ENCODE measurements around the gene AP2M1. TPM values are rescaled to one million over a fixed set of nuclear protein-coding genes. Genes with fewer than 3 reads are reported as not detected.

The AP2M1 gene
- total and polyA plus RNA-seq, 2 of the 13 experiments (the other 11 are each of a cell fraction or from before 2014, with no cell fraction given) = 126 to 146 TPM

- TF ChIP-seq, protein P1, sequence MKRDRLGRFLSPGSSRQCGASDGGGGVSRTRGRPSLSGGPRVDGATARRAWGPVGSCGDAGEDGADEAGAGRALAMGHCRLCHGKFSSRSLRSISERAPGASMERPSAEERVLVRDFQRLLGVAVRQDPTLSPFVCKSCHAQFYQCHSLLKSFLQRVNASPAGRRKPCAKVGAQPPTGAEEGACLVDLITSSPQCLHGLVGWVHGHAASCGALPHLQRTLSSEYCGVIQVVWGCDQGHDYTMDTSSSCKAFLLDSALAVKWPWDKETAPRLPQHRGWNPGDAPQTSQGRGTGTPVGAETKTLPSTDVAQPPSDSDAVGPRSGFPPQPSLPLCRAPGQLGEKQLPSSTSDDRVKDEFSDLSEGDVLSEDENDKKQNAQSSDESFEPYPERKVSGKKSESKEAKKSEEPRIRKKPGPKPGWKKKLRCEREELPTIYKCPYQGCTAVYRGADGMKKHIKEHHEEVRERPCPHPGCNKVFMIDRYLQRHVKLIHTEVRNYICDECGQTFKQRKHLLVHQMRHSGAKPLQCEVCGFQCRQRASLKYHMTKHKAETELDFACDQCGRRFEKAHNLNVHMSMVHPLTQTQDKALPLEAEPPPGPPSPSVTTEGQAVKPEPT (CRISPR knock-in tag; IDR thresholded peaks at IDR 0.05; ENCODE audit: low read depth) = no peak
- TF ChIP-seq ZMYM2 (CRISPR knock-in tag; IDR thresholded peaks at IDR 0.05) = no peak
- TF ChIP-seq, protein P2, sequence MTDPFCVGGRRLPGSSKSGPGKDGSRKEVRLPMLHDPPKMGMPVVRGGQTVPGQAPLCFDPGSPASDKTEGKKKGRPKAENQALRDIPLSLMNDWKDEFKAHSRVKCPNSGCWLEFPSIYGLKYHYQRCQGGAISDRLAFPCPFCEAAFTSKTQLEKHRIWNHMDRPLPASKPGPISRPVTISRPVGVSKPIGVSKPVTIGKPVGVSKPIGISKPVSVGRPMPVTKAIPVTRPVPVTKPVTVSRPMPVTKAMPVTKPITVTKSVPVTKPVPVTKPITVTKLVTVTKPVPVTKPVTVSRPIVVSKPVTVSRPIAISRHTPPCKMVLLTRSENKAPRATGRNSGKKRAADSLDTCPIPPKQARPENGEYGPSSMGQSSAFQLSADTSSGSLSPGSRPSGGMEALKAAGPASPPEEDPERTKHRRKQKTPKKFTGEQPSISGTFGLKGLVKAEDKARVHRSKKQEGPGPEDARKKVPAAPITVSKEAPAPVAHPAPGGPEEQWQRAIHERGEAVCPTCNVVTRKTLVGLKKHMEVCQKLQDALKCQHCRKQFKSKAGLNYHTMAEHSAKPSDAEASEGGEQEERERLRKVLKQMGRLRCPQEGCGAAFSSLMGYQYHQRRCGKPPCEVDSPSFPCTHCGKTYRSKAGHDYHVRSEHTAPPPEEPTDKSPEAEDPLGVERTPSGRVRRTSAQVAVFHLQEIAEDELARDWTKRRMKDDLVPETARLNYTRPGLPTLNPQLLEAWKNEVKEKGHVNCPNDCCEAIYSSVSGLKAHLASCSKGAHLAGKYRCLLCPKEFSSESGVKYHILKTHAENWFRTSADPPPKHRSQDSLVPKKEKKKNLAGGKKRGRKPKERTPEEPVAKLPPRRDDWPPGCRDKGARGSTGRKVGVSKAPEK (CRISPR knock-in tag; IDR thresholded peaks at IDR 0.05; ENCODE audit: borderline replicate concordance) = no peak
- TF ChIP-seq, protein P3, sequence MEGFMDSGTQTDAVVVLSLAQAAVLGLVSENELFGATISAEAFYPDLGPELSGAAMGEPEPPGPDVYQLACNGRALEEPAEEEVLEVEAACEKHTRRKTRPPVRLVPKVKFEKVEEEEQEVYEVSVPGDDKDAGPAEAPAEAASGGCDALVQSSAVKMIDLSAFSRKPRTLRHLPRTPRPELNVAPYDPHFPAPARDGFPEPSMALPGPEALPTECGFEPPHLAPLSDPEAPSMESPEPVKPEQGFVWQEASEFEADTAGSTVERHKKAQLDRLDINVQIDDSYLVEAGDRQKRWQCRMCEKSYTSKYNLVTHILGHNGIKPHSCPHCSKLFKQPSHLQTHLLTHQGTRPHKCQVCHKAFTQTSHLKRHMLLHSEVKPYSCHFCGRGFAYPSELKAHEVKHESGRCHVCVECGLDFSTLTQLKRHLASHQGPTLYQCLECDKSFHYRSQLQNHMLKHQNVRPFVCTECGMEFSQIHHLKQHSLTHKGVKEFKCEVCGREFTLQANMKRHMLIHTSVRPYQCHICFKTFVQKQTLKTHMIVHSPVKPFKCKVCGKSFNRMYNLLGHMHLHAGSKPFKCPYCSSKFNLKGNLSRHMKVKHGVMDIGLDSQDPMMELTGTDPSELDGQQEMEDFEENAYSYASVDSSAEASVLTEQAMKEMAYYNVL (CRISPR knock-in tag; IDR thresholded peaks at IDR 0.05; ENCODE audit: borderline replicate concordance) = peak; percentile 72; the same call in 1 of the 2 replicates
- 0 out of 2 replicates have a peak, but pooled peaks have one; percentile 14 for TF ChIP-seq SP2 (CRISPR knock-in tag; IDR thresholded peaks at IDR 0.05)
- no peak for TF ChIP-seq ZNF10 (CRISPR knock-in tag; IDR thresholded peaks at IDR 0.05; ENCODE audit: borderline replicate concordance, low read depth)
- TF ChIP-seq DPF2 (CRISPR knock-in tag; IDR thresholded peaks at IDR 0.05; ENCODE audit: borderline replicate concordance, low read depth) = no peak
- TF ChIP-seq, protein P4, sequence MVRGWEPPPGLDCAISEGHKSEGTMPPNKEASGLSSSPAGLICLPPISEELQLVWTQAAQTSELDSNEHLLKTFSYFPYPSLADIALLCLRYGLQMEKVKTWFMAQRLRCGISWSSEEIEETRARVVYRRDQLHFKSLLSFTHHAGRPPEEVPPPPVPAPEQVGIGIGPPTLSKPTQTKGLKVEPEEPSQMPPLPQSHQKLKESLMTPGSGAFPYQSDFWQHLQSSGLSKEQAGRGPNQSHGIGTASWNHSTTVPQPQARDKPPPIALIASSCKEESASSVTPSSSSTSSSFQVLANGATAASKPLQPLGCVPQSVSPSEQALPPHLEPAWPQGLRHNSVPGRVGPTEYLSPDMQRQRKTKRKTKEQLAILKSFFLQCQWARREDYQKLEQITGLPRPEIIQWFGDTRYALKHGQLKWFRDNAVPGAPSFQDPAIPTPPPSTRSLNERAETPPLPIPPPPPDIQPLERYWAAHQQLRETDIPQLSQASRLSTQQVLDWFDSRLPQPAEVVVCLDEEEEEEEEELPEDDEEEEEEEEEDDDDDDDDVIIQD (CRISPR knock-in tag; IDR thresholded peaks at IDR 0.05; ENCODE audit: low read depth) = no peak
- peak; percentile 34 for TF ChIP-seq ZNF781 (CRISPR knock-in tag; IDR thresholded peaks at IDR 0.05; ENCODE audit: borderline replicate concordance, not compliant biosample characterization)
- no peak for TF ChIP-seq ZNF136 (CRISPR knock-in tag; IDR thresholded peaks at IDR 0.05; ENCODE audit: low read depth)
- TF ChIP-seq ZNF430 (CRISPR knock-in tag; IDR thresholded peaks at IDR 0.05) = no peak; the same call in 1 of the 2 replicates
- TF ChIP-seq SUZ12 (IDR thresholded peaks at IDR 0.05; ENCODE audit: low read depth, low read length) = peak; percentile 72
- TF ChIP-seq ASH2L (IDR thresholded peaks at IDR 0.05; ENCODE audit: insufficient read length, low read depth, low read length) = no peak
- TF ChIP-seq ZSCAN25 (CRISPR knock-in tag; IDR thresholded peaks at IDR 0.05) = 0 out of 2 replicates have a peak, but pooled peaks have one; percentile 35
- TF ChIP-seq ZNF83 (CRISPR knock-in tag; IDR thresholded peaks at IDR 0.05; ENCODE audit: borderline replicate concordance) = peak; percentile 73; the same call in 1 of the 2 replicates
- no peak for TF ChIP-seq RCOR2 (CRISPR knock-in tag; IDR thresholded peaks at IDR 0.05)
- peak; percentile 85 for TF ChIP-seq ARHGAP35 (CRISPR knock-in tag; IDR thresholded peaks at IDR 0.05; ENCODE audit: borderline replicate concordance)
- TF ChIP-seq EED (CRISPR knock-in tag; IDR thresholded peaks at IDR 0.05) = no peak; the same call in 1 of the 2 replicates
- TF ChIP-seq JUN (CRISPR knock-in tag; IDR thresholded peaks at IDR 0.05) = no peak
- no peak for TF ChIP-seq SMAD9 (CRISPR knock-in tag; IDR thresholded peaks at IDR 0.05)
These were observed at the start of gene AP2M1 (continued) for GRCh38 chr3:184174646-184175492.
